Non-pigmented ciliary epithelial cell (primary cell): ENCODE measurements around the gene CAMTA1.

Experiments used
- DNase-seq: peaks from one replicate; pipeline ENCODE4 v3.0.0-alpha.2; 2010; ENCODE audit warnings: low read depth

The CAMTA1 gene

DNA sequence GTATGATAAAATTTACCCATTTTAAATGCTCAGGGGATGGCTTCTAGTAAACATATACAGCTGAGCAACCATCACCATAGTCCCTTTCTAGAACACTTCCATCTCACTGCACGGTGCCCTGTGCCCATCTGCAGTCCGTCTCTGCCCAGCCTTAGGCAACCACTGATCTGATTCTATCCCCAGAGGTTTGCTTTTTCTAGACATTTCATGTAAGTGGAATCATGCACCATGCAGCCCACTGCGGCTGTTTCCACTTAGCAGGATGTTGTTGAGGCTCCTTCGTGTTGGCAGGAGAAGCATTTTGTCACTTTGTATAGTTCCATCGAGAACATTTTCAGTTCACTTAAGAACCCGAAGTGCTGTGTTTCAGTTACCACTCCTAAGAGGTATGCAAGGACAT, 958.1 kb downstream of the CAMTA1 start:
- no peak for DNase-seq

DNA sequence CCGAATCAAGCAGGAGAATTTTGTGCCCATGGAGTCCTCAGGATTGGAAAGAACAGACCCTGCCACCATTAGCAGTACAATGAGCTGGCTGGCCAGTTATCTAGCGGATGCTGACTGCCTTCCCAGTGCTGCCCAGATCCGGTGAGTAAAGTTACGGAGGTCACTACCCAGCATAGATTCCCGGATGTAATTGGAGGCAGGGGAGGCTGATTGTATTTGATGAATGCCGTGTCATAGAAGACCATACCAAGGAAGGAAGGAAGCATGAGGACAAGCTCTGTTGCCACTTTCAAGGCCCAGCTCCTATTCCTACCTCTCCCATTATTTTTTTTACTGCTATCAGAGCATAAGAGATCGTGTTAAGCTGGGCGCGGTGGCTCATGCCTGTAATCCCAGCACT, 959.6 kb downstream of the CAMTA1 start:
- DNase-seq = no peak

DNA sequence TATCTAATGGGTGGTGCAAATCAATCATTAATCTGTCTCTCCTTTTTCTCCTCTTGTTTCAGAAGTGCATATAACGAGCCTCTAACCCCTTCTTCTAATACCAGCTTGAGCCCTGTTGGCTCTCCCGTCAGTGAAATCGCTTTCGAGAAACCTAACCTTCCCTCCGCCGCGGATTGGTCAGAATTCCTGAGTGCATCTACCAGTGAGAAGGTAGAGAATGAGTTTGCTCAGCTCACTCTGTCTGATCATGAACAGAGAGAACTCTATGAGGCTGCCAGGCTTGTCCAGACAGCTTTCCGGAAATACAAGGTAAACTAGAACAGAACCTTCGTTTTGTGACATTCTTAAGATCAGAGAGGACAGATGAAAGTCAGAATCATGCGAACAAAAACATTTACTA, 960.5 kb downstream of the CAMTA1 start:
- no peak for DNase-seq

DNA sequence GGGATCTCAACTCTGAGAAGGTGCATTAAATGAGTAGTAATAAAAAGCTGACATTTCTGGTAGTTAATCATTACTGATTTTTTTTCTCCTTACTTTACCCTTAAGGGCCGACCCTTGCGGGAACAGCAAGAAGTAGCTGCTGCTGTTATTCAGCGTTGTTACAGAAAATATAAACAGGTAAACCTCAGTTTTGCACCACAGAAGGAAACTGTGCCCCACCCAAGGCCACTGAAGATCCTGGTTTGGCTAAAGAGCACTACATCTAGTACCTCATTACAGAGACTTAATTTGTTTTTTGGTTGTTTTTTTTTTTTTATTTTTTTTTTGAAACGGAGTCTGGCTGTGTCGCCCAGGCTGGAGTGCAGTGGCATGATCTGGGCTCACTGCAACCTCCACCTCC, 962.4 kb downstream of the CAMTA1 start:
- DNase-seq = no peak

DNA sequence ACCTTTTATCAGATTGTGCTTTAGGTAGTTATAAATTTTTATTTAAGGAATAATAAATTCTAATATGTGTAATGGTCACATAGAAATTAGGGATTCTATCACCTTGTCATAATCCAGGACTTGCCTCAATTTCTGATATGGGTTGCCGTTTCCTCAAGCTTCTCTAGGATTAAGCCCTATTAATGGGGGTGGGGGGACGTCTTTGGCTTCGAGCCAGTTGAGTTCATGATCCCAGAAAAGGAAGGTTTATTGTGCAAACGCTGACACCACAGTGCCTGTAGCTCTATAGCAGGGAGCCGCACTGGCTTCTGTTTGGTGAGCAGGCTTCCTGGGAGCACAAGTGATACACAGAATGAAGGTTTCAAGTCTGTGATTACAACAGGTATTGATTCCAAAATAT, 963.9 kb downstream of the CAMTA1 start:
- DNase-seq = no peak

DNA sequence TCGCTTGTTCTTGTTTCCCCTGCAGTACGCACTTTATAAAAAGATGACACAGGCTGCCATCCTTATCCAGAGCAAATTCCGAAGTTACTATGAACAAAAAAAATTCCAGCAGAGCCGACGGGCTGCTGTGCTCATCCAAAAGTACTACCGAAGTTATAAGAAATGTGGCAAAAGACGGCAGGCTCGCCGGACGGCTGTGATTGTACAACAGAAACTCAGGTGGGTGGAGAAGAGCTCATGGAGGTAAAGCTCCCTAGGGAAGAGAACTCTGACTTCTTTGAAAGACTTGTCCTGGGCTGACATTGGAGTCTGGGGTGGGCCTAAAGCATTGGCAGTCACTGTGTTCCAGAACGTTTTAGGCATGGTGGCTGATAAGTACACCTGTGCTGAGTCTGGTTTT, 965.9 kb downstream of the CAMTA1 start:
- DNase-seq = no peak

DNA sequence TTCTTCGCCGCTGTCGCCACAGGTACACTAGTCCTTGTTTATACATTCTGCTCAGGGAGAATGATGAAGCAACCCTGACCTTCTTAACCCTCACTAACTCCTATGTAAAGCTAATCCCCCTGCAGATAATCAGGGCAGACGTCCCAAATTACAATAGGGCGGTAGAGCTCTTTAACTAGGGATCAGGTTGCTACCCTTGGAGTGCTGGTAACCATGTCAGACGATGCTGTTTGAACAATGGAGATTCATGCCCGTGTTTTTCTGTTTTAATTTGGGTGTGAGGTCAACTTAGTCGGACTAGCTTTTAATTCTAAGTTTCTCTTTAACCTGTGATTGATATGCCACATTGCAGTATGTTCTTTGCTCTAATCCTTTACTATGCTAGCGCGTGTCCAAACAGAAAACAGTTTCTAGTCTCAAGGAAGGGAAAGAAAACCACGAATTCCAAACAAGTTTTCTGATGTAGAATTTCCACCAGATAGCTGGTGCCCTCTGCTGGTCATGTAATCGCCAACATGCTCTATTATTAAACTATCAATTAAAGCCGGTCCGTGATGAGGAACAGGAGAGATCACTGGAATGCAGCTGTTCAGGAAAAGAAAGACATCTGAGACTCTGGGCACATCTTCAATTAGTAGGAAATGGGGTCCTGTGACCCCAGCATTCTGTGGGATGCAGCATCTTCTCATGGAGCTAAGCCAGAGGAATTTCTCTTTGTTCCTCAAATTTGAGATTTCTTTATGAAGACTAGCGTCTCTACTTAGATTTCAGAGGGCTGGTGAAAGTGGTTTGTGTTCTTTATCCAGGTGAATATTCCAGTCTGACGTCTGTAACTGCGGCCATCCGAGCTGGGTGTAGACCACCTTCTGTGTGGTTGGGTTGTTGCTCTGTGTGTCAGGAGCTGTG, 967.5 kb downstream of the CAMTA1 start:
- DNase-seq = peak; percentile 30

DNA sequence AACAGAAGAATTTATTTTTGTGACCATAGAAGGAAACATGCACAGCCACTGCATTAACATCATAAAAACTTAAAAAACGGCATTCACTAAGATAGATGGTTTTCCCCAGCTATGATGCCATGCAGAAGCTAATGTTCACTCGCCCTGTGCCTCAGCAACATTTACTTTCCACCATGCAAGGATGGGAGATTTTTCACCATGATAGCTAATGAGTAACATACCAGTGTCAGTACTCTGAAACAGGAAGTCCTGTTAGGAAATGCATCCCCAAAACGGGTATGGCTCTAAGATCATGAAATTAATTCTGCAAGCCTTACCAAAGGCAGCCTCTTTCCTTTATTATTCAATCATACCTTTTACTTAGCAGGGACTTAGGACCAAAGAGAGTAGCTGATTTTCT, 968.4 kb downstream of the CAMTA1 start:
- DNase-seq = no peak

DNA sequence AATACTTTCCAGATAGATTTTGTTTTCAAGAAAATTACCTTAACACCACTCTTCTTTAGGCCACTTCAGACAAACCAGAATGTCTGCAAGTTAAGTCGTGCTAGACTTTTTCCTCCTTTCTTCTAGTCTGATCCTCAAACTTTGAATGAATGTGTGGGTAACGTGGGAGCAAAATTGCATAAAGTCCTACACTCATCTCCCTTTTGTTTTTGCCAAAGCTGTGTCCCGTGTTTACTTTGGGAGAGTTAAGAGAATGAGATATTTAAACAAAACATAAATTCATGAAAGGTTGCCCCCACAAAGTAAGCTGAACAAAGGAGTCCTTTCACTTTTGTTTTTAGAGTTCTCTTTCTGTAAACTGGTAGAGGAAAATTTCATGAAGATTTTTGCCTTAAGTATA, 969.0 kb downstream of the CAMTA1 start:
- no peak for DNase-seq

DNA sequence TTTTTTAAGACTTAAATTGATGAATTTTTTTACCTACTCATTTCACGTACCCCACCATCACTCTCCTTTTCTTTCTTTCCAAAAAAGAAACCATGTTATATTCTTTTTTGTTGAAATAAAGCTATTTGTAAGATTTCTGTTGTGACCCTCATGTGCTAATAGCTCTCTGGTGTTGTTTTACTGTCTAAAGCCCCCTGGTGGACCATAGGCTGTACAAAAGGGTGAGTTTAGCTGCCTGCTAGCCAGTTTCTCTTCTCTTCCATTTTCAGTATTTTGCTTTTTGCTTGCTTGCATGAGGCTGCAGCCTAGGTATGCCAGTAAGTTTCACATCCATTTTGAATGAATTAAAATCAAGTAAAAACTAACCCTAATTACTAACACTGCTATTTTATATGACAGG, 970.2 kb downstream of the CAMTA1 start:
- no peak for DNase-seq

DNA sequence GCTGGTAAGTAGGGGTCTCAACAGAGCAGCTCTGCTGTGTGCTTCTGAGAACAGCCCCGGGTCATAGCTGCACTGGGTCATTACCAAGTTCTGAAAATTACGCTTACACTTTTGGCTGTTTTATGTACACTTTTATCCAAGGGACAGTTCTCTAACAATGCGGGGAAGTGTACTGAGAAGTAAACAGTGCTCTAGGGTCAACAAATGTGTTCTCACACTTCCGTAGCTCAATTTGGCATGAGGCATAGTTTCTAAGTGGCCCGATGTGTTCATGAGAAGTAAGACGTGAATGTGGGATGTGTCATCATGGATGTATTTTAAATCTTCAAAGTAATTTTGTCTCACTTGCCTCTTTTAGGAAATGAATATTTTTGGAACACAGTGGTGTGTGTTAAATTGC, 975.0 kb downstream of the CAMTA1 start:
- no peak for DNase-seq

DNA sequence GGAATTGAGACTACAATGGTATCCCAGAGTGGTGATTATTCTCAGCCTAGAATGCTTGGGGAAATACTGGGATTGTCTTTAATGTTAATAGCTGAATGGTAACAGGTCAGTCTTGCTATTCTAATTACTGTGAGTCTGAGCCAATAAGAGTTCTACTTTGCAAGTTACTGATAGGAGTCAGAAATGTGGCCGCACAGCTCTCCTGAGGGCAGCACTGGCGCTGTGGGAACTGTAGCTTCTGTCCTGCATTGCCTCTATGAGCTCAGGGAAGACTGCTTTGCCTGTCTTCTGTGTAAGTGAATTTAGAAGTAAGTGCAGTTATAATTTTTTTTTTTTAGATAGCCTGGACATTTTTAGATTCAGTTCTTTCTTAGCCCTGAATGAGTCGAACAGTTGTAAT, 975.8 kb downstream of the CAMTA1 start:
- no peak for DNase-seq

DNA sequence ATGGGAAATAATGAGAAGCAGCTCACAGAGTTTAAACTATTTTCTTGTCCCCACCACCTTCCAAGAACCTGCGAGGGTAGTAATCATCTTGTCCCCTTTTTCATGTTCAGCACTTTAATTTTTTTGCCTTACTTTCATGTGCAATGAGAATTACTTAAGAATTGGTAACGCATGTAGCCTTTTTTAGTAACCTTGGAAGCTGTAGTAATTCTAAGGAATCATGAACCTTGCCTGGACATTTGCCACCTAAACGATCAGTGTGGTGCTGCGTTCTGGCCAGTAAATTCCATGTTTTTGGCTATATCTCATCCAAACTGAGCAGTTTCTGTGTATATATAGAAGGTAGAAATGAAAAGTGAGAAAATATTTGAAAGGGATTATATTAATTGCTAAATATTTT, 981.9 kb downstream of the CAMTA1 start:
- DNase-seq = no peak

DNA sequence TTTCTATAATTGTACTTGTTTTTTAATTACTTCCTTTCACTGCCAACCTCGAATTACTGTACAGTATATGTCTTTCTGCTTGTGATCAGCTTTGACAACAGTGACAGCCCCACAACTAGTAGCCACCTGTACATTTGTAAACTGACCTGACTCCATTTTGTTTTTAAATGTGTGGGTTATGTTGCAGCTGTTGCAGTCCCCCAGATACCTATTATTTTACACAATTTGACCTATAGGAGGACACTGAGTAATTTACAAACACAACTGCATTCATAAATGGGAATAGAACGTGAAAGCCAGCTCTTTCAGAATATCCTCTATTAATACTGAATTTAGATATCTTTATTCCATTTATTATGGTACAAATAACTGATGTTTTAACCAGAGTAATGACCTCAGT, 983.3 kb downstream of the CAMTA1 start:
- DNase-seq = no peak

DNA sequence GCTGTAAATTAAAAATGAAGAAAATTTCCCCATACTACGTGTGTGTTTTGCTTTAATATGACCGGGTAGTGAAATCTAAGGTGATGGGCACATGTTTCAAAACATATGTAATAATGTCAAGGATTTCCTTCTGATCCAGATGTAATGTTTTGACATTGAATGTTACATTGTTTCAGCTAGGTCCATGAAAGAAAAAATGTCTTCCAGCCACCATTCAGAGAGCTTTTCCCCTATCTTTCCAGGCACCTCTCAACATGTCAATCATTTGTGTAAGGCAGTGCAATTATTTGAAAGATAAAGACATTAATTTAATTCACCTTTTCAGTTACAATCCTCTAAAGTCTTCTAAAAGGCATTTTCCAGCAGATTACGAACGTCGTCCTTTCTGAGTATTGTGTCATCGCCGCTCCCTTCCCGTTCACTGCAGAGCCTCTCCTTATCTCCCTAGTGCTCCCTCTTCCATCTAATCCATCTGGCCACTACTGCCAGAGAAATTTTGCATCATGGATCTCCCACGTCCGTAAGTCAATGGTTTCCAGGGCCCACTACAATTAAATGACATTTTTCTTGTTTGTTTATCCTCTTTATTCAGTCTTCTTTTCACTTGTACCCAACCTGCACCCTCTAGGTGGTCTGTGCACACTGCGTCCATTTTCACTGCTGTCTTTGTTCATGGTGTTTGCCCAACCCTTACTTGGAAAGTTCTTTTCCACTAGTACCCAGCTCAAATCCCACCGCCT, 984.6 kb downstream of the CAMTA1 start:
- no peak for DNase-seq

DNA sequence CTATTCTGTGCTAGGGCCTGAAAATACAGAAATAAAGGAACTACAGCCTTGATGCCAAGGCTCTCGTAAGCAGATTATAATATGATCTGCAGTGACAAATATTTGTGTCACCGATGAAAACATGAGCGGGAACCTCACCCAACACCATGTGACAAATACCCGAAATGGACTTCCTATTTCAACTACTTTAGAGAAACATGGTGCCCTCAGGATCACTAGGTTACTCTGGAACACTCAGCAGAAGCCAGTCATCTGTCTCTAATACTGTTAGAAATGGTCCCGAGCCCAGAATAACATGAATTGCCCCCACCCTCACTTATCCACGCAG, 985.4 kb downstream of the CAMTA1 start:
- DNase-seq = no peak

DNA sequence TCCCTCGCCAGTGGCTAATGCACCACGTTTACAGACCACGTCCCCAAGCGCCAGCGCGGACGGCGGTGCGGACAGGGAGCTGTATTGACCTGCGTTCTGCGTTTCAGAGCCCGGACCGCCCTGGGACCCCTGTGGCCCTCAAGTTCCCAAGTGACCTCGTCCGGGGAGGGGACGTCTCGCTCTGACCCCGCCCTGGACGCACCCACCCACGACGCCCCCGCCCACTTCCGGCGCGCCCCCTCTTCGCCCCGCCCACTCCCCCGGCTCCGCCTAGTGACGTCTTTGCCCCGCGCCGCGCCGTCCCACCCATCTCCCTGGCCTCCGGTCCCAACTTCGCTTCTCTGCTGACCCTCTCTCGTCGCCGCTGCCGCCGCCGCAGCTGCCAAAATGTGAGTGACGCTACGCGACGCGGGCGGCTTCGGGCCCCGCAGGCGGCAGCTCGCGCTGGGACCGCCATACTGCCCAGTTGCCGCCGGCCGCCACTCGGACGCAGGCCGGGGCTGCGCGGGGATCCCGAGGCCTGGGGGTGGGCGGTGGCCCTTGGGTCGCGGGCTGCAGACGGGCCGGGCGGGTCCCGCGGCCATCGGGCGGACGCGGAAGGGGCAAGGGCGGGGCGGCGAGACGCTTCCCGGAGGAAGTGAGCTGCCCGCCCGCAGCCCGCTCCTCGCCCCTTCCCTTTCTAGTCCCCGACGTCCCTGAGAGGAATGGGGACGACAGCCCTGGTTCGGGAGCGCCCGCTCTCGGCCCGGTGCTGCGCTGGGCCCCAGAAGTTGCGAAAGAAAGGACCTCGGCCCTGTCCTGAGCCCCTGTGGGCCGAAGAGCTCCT, 986.0 kb downstream of the CAMTA1 start, which contains the start of gene VAMP3:
Gene VAMP3 (plus strand): TSS at position 300 of the 826 bp plus-strand sequence. CDS start 88 bp downstream, at position 388.
- DNase-seq = peak; percentile 11

DNA sequence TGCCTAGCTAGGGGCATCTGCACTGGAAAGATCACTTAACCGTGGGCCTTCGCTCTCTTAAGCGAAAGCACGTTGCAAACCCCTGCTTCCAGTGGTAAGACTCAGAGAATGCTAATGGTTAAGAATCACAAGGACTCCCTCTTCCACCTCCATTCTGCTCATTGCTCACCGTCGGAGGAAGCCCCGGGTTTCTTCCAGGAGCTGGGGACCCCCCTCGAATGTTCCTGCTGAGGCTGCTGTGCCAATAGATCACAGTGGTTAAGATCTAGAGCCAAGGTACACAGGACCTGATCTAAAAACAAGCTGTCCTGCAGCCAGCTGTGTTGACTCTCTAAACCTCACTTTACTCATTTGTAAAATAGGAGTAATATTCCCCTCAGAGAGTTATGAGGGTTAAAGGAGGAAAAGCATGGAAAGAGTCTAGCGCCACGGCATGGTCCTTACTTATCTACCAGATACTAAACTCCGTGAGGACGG, 986.6 kb downstream of the CAMTA1 start:
- no peak for DNase-seq

DNA sequence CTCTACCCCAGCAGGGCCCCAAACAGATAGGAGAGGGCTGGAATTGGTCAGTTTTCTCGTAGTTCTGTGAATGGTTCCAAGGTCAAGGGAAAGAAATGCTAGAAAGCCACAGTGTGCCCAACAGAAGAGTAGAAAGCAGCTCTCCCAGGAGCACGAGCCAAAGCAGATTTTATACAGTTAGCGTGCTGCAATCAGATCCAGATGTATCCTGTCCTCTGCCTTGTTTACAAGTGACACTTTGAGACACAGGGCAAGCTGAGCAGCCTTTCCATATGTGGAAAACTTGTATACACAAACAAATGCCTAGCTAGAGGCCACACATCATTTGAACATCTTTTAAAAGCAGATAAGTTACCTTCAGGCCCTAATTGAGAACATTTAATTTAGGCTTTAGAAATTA, 992.3 kb downstream of the CAMTA1 start:
- no peak for DNase-seq

DNA sequence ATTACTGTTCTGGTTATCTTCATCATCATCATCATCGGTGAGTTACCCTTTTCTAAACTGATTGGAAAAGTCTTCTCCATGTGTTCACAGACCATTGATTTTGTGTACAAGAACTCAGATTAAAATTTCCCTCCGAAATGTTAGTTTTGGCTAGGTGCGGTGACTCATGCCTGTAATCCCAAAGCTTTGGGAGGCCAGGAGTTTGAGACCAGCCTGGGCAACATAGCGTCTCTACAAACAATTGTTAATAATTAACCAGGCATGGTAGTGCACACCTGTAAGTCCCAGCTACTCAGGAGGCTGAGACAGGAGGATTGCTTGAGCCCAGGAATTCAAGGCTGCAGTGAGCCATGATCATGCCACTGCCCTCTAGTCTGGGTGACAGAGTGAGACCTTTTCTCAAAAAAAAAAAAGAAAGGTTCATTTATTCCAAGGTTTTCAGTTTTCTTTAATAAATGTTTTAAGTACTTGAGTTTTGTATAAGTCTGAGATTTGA, 992.9 kb downstream of the CAMTA1 start:
- no peak for DNase-seq

DNA sequence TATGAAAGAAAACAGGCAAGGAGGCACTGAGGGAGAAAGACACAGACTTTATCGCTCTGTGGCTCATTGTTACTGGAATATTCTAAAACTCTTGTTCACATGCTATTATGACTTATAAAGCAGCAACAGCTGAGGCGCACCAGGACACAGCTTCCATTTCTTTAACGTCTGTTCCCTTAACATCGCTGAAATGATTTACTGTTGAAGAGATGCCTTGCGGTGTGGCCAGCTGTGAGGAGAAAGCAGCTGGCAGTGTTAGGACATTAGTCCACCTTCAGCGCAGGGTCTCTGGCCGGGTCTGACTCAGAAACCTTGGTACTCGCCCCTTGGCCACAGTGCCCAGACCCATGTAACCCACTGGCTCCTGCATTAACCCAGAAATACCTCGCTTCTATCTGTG, 995.7 kb downstream of the CAMTA1 start:
- DNase-seq = no peak

DNA sequence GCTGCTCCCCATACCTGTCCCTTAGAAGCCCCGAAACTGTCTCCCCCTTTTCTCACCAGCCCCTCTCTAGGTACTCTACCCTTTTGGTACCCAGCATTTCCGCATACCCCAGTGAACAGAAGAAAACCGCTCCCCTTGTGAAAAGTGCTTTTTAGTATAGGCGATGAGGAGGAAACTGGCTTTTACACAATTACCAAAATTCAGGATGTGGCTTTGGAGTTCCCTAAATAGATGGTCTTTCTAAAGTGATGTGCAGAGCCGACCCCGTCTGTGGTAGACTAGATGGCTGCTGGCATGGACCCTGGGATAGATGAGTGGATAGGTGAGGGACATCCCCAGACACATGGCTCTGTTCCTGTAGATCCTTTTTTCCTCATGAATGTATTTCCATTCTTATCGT, 996.2 kb downstream of the CAMTA1 start:
- DNase-seq = no peak
